ENCODE data around the gene RAI1. TPM values are rescaled to one million over a fixed set of nuclear protein-coding genes. Genes with fewer than 3 reads are reported as not detected.
"Not testable (repeated sequence)": the region's sequence is repeated elsewhere in the genome, so short reads cannot be mapped to it uniquely, and the experiment has no call there.

Gene RAI1, protein sequence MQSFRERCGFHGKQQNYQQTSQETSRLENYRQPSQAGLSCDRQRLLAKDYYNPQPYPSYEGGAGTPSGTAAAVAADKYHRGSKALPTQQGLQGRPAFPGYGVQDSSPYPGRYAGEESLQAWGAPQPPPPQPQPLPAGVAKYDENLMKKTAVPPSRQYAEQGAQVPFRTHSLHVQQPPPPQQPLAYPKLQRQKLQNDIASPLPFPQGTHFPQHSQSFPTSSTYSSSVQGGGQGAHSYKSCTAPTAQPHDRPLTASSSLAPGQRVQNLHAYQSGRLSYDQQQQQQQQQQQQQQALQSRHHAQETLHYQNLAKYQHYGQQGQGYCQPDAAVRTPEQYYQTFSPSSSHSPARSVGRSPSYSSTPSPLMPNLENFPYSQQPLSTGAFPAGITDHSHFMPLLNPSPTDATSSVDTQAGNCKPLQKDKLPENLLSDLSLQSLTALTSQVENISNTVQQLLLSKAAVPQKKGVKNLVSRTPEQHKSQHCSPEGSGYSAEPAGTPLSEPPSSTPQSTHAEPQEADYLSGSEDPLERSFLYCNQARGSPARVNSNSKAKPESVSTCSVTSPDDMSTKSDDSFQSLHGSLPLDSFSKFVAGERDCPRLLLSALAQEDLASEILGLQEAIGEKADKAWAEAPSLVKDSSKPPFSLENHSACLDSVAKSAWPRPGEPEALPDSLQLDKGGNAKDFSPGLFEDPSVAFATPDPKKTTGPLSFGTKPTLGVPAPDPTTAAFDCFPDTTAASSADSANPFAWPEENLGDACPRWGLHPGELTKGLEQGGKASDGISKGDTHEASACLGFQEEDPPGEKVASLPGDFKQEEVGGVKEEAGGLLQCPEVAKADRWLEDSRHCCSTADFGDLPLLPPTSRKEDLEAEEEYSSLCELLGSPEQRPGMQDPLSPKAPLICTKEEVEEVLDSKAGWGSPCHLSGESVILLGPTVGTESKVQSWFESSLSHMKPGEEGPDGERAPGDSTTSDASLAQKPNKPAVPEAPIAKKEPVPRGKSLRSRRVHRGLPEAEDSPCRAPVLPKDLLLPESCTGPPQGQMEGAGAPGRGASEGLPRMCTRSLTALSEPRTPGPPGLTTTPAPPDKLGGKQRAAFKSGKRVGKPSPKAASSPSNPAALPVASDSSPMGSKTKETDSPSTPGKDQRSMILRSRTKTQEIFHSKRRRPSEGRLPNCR (N-terminal part only)
- total RNA-seq (ENCODE audit: unreplicated experiment), result 46.2 TPM
- long read RNA-seq, partial matches to known transcripts, result 5 of 6 reads
- long read RNA-seq, other reads (novel, unspliced or antisense), result 1 of 6 reads

DNA sequence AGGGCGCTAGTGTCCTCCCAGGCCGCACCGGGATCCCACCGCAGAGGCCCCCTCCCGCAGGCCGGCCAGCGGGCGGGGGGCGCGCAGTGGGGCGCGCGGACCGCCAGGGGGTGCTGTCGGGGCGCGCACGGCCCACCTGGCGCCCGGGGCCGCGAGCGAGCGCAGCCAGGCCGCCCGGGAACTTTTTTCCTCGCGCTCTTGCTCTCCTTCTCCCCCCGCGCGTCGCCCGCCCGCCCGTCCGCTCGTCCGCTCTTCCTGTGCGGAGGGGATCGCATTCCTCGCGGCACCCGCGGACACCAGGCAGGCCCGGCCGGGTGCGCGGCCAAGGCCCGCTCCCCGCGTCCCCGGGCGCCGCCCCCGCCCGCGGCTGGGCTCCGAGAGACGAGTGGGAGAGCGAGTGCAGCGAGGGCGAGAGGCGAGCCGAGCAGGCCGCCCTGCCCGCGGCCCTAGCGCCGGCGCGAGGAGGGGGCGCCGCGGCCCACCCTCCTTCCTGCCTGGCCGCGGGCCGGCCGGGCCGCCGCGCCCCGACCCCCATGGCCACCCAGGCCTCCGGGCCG, at the start of gene RAI1:
Gene RAI1 (plus strand): TSS at position 272 of the 557 bp plus-strand sequence. CDS start 111,491 bp downstream, outside the sequence.
- peaks cover 47% of the 10 kb centered on the region for H3K4me1 Mint-ChIP-seq (ENCODE audit: unreplicated experiment)
- TF ChIP-seq, protein P1, sequence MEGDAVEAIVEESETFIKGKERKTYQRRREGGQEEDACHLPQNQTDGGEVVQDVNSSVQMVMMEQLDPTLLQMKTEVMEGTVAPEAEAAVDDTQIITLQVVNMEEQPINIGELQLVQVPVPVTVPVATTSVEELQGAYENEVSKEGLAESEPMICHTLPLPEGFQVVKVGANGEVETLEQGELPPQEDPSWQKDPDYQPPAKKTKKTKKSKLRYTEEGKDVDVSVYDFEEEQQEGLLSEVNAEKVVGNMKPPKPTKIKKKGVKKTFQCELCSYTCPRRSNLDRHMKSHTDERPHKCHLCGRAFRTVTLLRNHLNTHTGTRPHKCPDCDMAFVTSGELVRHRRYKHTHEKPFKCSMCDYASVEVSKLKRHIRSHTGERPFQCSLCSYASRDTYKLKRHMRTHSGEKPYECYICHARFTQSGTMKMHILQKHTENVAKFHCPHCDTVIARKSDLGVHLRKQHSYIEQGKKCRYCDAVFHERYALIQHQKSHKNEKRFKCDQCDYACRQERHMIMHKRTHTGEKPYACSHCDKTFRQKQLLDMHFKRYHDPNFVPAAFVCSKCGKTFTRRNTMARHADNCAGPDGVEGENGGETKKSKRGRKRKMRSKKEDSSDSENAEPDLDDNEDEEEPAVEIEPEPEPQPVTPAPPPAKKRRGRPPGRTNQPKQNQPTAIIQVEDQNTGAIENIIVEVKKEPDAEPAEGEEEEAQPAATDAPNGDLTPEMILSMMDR (IDR thresholded peaks at IDR 0.05; ENCODE audit: unreplicated experiment), result peak; percentile 85
- peak; percentile 86 for DNase-seq (ENCODE audit: low spot score)
- H3K27me3 Mint-ChIP-seq (ENCODE audit: unreplicated experiment), result peaks cover 14% of the 10 kb centered on the region
- no peaks in the 10 kb centered on the region for H3K9me3 Mint-ChIP-seq (ENCODE audit: unreplicated experiment)
- H3K36me3 Mint-ChIP-seq (ENCODE audit: low read depth, unreplicated experiment), result peaks cover 8% of the 10 kb centered on the region
- H3K27ac Mint-ChIP-seq (ENCODE audit: unreplicated experiment), result peak within 1 kb of the TSS; percentile 70
- H3K4me3 Mint-ChIP-seq (ENCODE audit: unreplicated experiment), result peak within 1 kb of the TSS; percentile 95

DNA sequence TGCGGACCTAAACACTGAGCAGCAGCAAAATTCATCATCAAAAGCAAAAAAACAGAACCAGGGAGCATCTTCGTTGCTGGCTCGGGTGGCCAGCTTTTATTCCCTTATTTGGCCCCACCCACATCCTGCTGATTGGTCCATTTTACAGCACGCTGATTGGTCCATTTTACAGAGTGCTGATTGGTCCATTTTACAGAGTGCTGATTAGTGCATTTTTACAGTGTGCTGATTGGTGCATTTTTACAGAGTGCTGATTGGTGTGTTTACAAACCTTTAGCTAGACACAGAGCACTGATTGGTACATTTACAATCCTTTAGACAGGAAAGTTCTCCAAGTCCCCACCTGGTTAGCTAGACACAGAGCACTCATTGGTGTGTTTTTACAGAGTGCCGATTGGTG, 48.6 kb upstream of the RAI1 start:
- H3K4me1 Mint-ChIP-seq (ENCODE audit: unreplicated experiment); H3K27ac Mint-ChIP-seq (ENCODE audit: unreplicated experiment); H3K9me3 Mint-ChIP-seq (ENCODE audit: unreplicated experiment); H3K36me3 Mint-ChIP-seq (ENCODE audit: low read depth, unreplicated experiment); DNase-seq (ENCODE audit: low spot score); H3K4me3 Mint-ChIP-seq (ENCODE audit: unreplicated experiment): not testable (repeated sequence)
- peaks cover 12% of the 10 kb centered on the region for H3K27me3 Mint-ChIP-seq (ENCODE audit: unreplicated experiment)

GRCh38 chr17:17633310-17633709, 47.9 kb upstream of the RAI1 start:
- peaks cover 12% of the 10 kb centered on the region for H3K27me3 Mint-ChIP-seq (ENCODE audit: unreplicated experiment)
- H3K4me3 Mint-ChIP-seq (ENCODE audit: unreplicated experiment), result no peak overlapping the region

GRCh38 chr17:17635126-17635525, 46.1 kb upstream of the RAI1 start:
- H3K36me3 Mint-ChIP-seq (ENCODE audit: low read depth, unreplicated experiment), result no peaks in the 10 kb centered on the region
- no peak overlapping the region for H3K27ac Mint-ChIP-seq (ENCODE audit: unreplicated experiment)
- DNase-seq (ENCODE audit: low spot score), result no peak
- TF ChIP-seq, protein P1 (IDR thresholded peaks at IDR 0.05; ENCODE audit: unreplicated experiment), result no peak
- no peaks in the 10 kb centered on the region for H3K4me1 Mint-ChIP-seq (ENCODE audit: unreplicated experiment)
- no peak overlapping the region for H3K4me3 Mint-ChIP-seq (ENCODE audit: unreplicated experiment)
- H3K9me3 Mint-ChIP-seq (ENCODE audit: unreplicated experiment), result no peaks in the 10 kb centered on the region
- H3K27me3 Mint-ChIP-seq (ENCODE audit: unreplicated experiment), result peaks cover 11% of the 10 kb centered on the region

More at GRCh38 chr17:17633310-17633709, 47.9 kb upstream of the RAI1 start:
- no peak for DNase-seq (ENCODE audit: low spot score)
- Mint-ChIP-seq H3K27ac (ENCODE audit: unreplicated experiment) (no peak overlapping the region), H3K9me3 (ENCODE audit: unreplicated experiment) (no peaks in the 10 kb centered on the region), H3K36me3 (ENCODE audit: low read depth, unreplicated experiment) (no peaks in the 10 kb centered on the region), H3K4me1 (ENCODE audit: unreplicated experiment) (no peaks in the 10 kb centered on the region)
- TF ChIP-seq, protein P1 (IDR thresholded peaks at IDR 0.05; ENCODE audit: unreplicated experiment), result no peak

- H3K4me3 Mint-ChIP-seq (ENCODE audit: unreplicated experiment); H3K27ac Mint-ChIP-seq (ENCODE audit: unreplicated experiment); H3K4me1 Mint-ChIP-seq (ENCODE audit: unreplicated experiment); H3K36me3 Mint-ChIP-seq (ENCODE audit: low read depth, unreplicated experiment); H3K9me3 Mint-ChIP-seq (ENCODE audit: unreplicated experiment); H3K27me3 Mint-ChIP-seq (ENCODE audit: unreplicated experiment); DNase-seq (ENCODE audit: low spot score): not testable (repeated sequence)
These were observed 45.6 kb upstream of the RAI1 start for GRCh38 chr17:17635537-17636271.

All from endothelial cell (in vitro differentiated cells).